ENCODE results near the gene TMEM132C. TPM values are rescaled to one million over a fixed set of nuclear protein-coding genes. Genes with fewer than 3 reads are reported as not detected.

Gene TMEM132C
- total and polyA plus RNA-seq, 2 donors (not counting 3 experiments of a cell fraction or from before 2014, with no cell fraction given), result not detected

DNA sequence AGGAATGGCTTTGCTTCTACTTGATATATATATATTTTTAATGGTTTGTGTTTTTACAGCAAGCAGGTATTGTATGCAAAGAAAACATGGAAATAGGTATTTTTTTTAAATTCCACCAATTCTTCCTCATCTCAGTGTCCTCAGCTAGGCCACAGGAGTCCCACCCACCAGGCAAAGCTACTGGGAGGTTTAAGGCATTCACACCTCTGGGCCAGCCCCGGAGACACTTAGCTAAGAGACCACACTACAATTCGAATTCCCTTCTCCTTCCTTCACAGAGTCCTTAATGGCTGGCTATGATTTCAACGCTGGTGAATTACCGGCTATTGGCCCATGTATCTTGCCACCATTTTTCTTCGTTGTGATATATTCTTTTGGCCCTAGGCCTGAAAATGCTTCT is 485.4 kb downstream of the TMEM132C start:
- intact Hi-C loops (cut with micrococcal nuclease), result no loop called here
- Histone ChIP-seq H3K9me3 (replicated peaks; ENCODE audit: control insufficient read depth, insufficient read depth, low read length) (peaks cover 1% of the 10 kb centered on the region), H4K20me1 (replicated peaks; ENCODE audit: control insufficient read depth, extremely low read depth, insufficient read depth, low read length) (no peaks in the 10 kb centered on the region), H3K36me3 (ENCODE audit: control insufficient read depth in 2 of 2, extremely low read depth in 1 of 2, insufficient read depth in 2 of 2, low read length in 2 of 2) (no peaks in the 10 kb centered on the region), H3K4me2 (ENCODE audit: insufficient read depth, low read length) (no peak overlapping the region), H3K4me1 (ENCODE audit: control insufficient read depth, extremely low read depth, insufficient read depth, low read length) (no peaks in the 10 kb centered on the region), H3K9ac (replicated peaks; ENCODE audit: extremely low read depth, insufficient read depth, low read length) (no peak overlapping the region), H3K27me3 (ENCODE audit: control insufficient read depth in 2 of 2, insufficient read depth in 2 of 2, low read length in 2 of 2) (no peaks in the 10 kb centered on the region), H3K79me2 (ENCODE audit: control insufficient read depth, insufficient read depth, low read length) (no peaks in the 10 kb centered on the region), H3K4me3 (replicated peaks in 1 of 3; ENCODE audit: insufficient read depth in 1 of 3, low read depth in 1 of 3, low read length in 3 of 3) (no peak overlapping the region), H3K27ac (ENCODE audit: insufficient read depth, low read depth, low read length) (no peak overlapping the region), H3K9me1 (replicated peaks; ENCODE audit: control insufficient read depth, extremely low read depth, insufficient read depth, low read length) (no peaks in the 10 kb centered on the region), H2AFZ (ENCODE audit: low read depth, low read length) (no peak overlapping the region)
- dilution Hi-C loops (cut with MboI; ENCODE audit: extremely low pct_ligation_motif_present, low sequenced_read_pairs), result no loop called here
- FAIRE-seq, result no peak
- no peak for DNase-seq (ENCODE audit: low read depth, low spot score)
- TF ChIP-seq GATA2 (IDR thresholded peaks at IDR 0.05; ENCODE audit: insufficient read depth, insufficient read length, low read depth, low read length) (no peak), POLR2AphosphoS5 (IDR thresholded peaks at IDR 0.05; ENCODE audit: insufficient read depth, low read depth, low read length) (no peak), EZH2 (IDR thresholded peaks at IDR 0.05; ENCODE audit: borderline replicate concordance, low read depth, low read length, severe bottlenecking) (no peak)
- ChIA-PET CTCF (no interaction called here), POLR2A (no interaction called here)
- BruUV-seq (replicated peaks), result no TSS peak

- Histone ChIP-seq H3K27me3 (ENCODE audit: control insufficient read depth in 2 of 2, insufficient read depth in 2 of 2, low read length in 2 of 2) (no peaks in the 10 kb centered on the region), H3K36me3 (ENCODE audit: control insufficient read depth in 2 of 2, extremely low read depth in 1 of 2, insufficient read depth in 2 of 2, low read length in 2 of 2) (no peaks in the 10 kb centered on the region), H3K4me1 (ENCODE audit: control insufficient read depth, extremely low read depth, insufficient read depth, low read length) (no peaks in the 10 kb centered on the region), H3K79me2 (ENCODE audit: control insufficient read depth, insufficient read depth, low read length) (no peaks in the 10 kb centered on the region), H3K9me3 (replicated peaks; ENCODE audit: control insufficient read depth, insufficient read depth, low read length) (no peaks in the 10 kb centered on the region), H4K20me1 (replicated peaks; ENCODE audit: control insufficient read depth, extremely low read depth, insufficient read depth, low read length) (no peaks in the 10 kb centered on the region), H3K9me1 (replicated peaks; ENCODE audit: control insufficient read depth, extremely low read depth, insufficient read depth, low read length) (no peaks in the 10 kb centered on the region), H2AFZ (ENCODE audit: low read depth, low read length) (no peak overlapping the region), H3K9ac (replicated peaks; ENCODE audit: extremely low read depth, insufficient read depth, low read length) (no peak overlapping the region), H3K27ac (ENCODE audit: insufficient read depth, low read depth, low read length) (no peak overlapping the region), H3K4me3 (replicated peaks in 1 of 3; ENCODE audit: insufficient read depth in 1 of 3, low read depth in 1 of 3, low read length in 3 of 3) (no peak overlapping the region), H3K4me2 (ENCODE audit: insufficient read depth, low read length) (no peak overlapping the region)
- TF ChIP-seq POLR2A (IDR thresholded peaks at IDR 0.05; ENCODE audit: low read depth, low read length) (no peak), EZH2 (IDR thresholded peaks at IDR 0.05; ENCODE audit: borderline replicate concordance, low read depth, low read length, severe bottlenecking) (no peak), MYC (IDR thresholded peaks at IDR 0.05; ENCODE audit: low read depth, low read length) (no peak), POLR2AphosphoS5 (IDR thresholded peaks at IDR 0.05; ENCODE audit: insufficient read depth, low read depth, low read length) (no peak)
- no peak for DNase-seq (ENCODE audit: low read depth, low spot score)
- ChIA-PET POLR2A (no interaction called here), CTCF (interaction anchor here (0.7 kb wide), 1 partner anchor 100 kb away, joined by 4 read pairs; no protein-coding TSS in a partner anchor)
- intact Hi-C loops (cut with micrococcal nuclease) (no loop called here), dilution Hi-C loops (cut with MboI; ENCODE audit: extremely low pct_ligation_motif_present, low sequenced_read_pairs) (no loop called here)
- FAIRE-seq, result no peak
- no TSS peak for BruUV-seq (replicated peaks)
Measured at GRCh38 chr12:128753438-128753837, 486.5 kb downstream of the TMEM132C start.

Data from endothelial cell of umbilical vein (primary cell).